Neural cell (in vitro differentiated cells): ENCODE data around the gene CUX1.

Experiments used
- CTCF ChIP-seq: fragments of 450-650 bp; IDR thresholded peaks from 2 replicates; pipeline ENCODE4 v1.5.1; 2014; ENCODE audit warnings: antibody characterized with exemption, mild to moderate bottlenecking, moderate library complexity; ENCODE audit not compliant: poor library complexity, severe bottlenecking
- EP300 ChIP-seq: fragments of 450-650 bp; conservative IDR thresholded peaks from 2 replicates; pipeline ENCODE4 v1.6.1; 2014; ENCODE audit warnings: antibody characterized with exemption, mild to moderate bottlenecking, moderate library complexity; ENCODE audit not compliant: poor library complexity, severe bottlenecking
- REST ChIP-seq: IDR thresholded peaks from 2 replicates; pipeline ENCODE4 v1.6.1; 2012; ENCODE audit warnings: borderline replicate concordance
- TAF1 ChIP-seq: IDR thresholded peaks from 2 replicates; pipeline ENCODE4 v1.6.1; 2012; ENCODE audit warnings: low read depth

- TF ChIP-seq CTCF (no peak), TAF1 (no peak), EP300 (no peak), REST (no peak)
Measured at GRCh38 chr7:102064361-102065025, 247.1 kb downstream of the CUX1 start.
